HG03060 (cell line): ENCODE data around the gene MEGF9.
"Not testable (repeated sequence)": the region's sequence is repeated elsewhere in the genome, so short reads cannot be mapped to it uniquely, and the experiment has no call there.

ENCODE experiments used
- ATAC-seq: cut with Tn5 transposase; IDR thresholded peaks from one replicate; pipeline ENCODE4 v1.9.1; 2021; ENCODE audit warnings: low read depth, moderate number of reproducible peaks; ENCODE audit not compliant: unreplicated experiment

The MEGF9 gene

GRCh38 chr9:120555839-120556238, 158.4 kb downstream of the MEGF9 start:
- ATAC-seq, result no peak

DNA sequence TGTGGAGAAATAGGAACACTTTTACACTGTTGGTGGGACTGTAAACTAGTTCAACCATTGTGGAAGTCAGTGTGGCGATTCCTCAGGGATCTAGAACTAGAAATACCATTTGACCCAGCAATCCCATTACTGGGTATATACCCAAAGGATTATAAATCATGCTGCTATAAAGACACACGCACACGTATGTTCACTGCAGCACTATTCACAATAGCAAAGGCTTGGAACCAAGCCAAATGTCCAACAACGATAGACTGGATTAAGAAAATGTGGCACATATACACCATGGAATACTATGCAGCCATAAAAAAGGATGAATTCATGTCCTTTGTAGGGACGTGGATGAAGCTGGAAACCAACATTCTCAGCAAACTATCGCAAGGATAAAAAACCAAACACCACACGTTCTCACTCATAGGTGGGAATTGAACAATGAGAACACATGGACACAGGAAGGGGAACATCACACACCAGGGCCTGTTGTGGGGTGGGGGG, 162.0 kb downstream of the MEGF9 start:
- ATAC-seq, result not testable (repeated sequence)
